K562 (cell line): ENCODE results near the gene TFAP2B. TPM values are rescaled to one million over a fixed set of nuclear protein-coding genes. Genes with fewer than 3 reads are reported as not detected.

Experiments used
- CTBP1 ChIP-seq: fragments of 450-650 bp; IDR thresholded peaks from 2 replicates; pipeline ENCODE4 v1.6.1; 2016; ENCODE audit warnings: borderline replicate concordance
- E2F6 ChIP-seq, 2 experiments: IDR thresholded peaks; 2 replicates each; pipeline ENCODE4 v1.6.1; 2011; ENCODE audit warnings: borderline replicate concordance in 1 of 2, control low read depth in 1 of 2, low read depth in 1 of 2, low read length in 1 of 2, mild to moderate bottlenecking in 1 of 2, mixed read lengths in 1 of 2, moderate library complexity in 1 of 2; ENCODE audit not compliant: insufficient read depth in 1 of 2, insufficient read length in 1 of 2, poor library complexity in 1 of 2, severe bottlenecking in 1 of 2; ENCODE audit errors: extremely low read depth in 1 of 2
- FOXM1 ChIP-seq, 2 experiments: fragments of 450-650 bp in 1 of 2; sonication (generic) in 1 of 2; formaldehyde crosslinking in 1 of 2; IDR thresholded peaks; 2 replicates each; pipeline versions ENCODE4 v1.6.1 to v1.9.0; 2017 to 2022; ENCODE audit warnings: low read depth in 2 of 2, mild to moderate bottlenecking in 2 of 2, missing genetic modification reagents in 1 of 2, moderate library complexity in 1 of 2
- KAT8 ChIP-seq: fragments of 450-650 bp; IDR thresholded peaks from 2 replicates; pipeline ENCODE4 v1.6.1; 2016; ENCODE audit warnings: low read depth, mild to moderate bottlenecking
- KHSRP ChIP-seq: fragments of 450-650 bp; IDR thresholded peaks from 2 replicates; pipeline ENCODE4 v1.6.1; 2017
- NCOA4 ChIP-seq: fragments of 450-650 bp; IDR thresholded peaks from 2 replicates; pipeline ENCODE4 v1.6.1; 2018; ENCODE audit warnings: mild to moderate bottlenecking; ENCODE audit not compliant: partially characterized antibody
- PML ChIP-seq: IDR thresholded peaks from 2 replicates; pipeline ENCODE4 v1.6.1; 2012; ENCODE audit warnings: low read length, inconsistent platforms
- POLR3A ChIP-seq: IDR thresholded peaks from 2 replicates; pipeline ENCODE4 v1.6.1; 2011; ENCODE audit warnings: borderline replicate concordance, mild to moderate bottlenecking, moderate library complexity; ENCODE audit not compliant: insufficient read length, insufficient read depth; ENCODE audit errors: extremely low read depth
- SIN3B ChIP-seq: fragments of 450-650 bp; IDR thresholded peaks from 2 replicates; pipeline ENCODE4 v1.6.1; 2017; ENCODE audit warnings: low read depth, mild to moderate bottlenecking, moderate library complexity
- TEAD2 ChIP-seq: fragments of 450-650 bp; IDR thresholded peaks from 2 replicates; pipeline ENCODE4 v1.6.1; 2016; ENCODE audit warnings: missing genetic modification characterization, control low read depth, missing compliant biosample characterization
- ZBTB34 ChIP-seq: fragments of 250-450 bp; sonication (Bioruptor Pico); IDR thresholded peaks from 2 replicates; pipeline ENCODE4 v1.8.0; 2021; ENCODE audit warnings: mild to moderate bottlenecking, moderate library complexity
- polyA plus RNA-seq, 8 experiments: library from polyadenylated mRNA; depleted of rRNA in 4 of 8; stranded (reverse) in 5 of 8; unstranded in 3 of 8; fragments of >200 nt; fragmentation: Nextera tagmentation in 2 of 8; fragmentation: Illumina TruSeq in 1 of 8; extraction: Ambion mirVana in 2 of 8; extraction: Trizol in 1 of 8; gene quantifications; 2 replicates each; pipeline versions ENCODE4 v1.2.1 to v1.2.3, GENCODE V29; 2011 to 2014; ENCODE audit warnings: inconsistent platforms in 1 of 8, missing spikeins in 1 of 8
- total RNA-seq, 7 experiments: library from RNA; depleted of rRNA in 6 of 7; stranded (reverse); fragments of >200 nt in 6 of 7; fragmentation: Illumina TruSeq in 2 of 7; extraction: Trizol in 2 of 7; gene quantifications; 2 replicates each; pipeline versions ENCODE4 v1.2.1 to v1.2.3, GENCODE V29; 2011 to 2021; ENCODE audit warnings: low replicate concordance in 1 of 7
- TF ChIP-seq, protein P1 (sequence below): fragments of 450-650 bp; IDR thresholded peaks from 2 replicates; pipeline ENCODE4 v1.6.1; 2018; ENCODE audit warnings: mild to moderate bottlenecking, low read depth; ENCODE audit not compliant: partially characterized antibody
- TF ChIP-seq, protein P2 (sequence below): fragments of 250-450 bp; sonication (Bioruptor Pico); IDR thresholded peaks from 2 replicates; pipeline ENCODE4 v1.4.0; 2020

Gene TFAP2B
- total and polyA plus RNA-seq, 9 of the 15 experiments (the other 6 are each of a cell fraction or from before 2014, with no cell fraction given), result not detected

- TF ChIP-seq E2F6 (IDR thresholded peaks at IDR 0.05; ENCODE audit: borderline replicate concordance in 1 of 2, extremely low read depth in 1 of 2, insufficient read depth in 1 of 2, insufficient read length in 1 of 2, low read depth in 1 of 2, low read length in 1 of 2, poor library complexity in 1 of 2, severe bottlenecking in 1 of 2) (no peak), KHSRP (no peak), FOXM1 (IDR thresholded peaks at IDR 0.05; ENCODE audit: low read depth) (no peak), FOXM1 (CRISPR knock-in tag; IDR thresholded peaks at IDR 0.05; ENCODE audit: low read depth) (no peak), NCOA4 (no peak), CTBP1 (no peak), TEAD2 (no peak), KAT8 (no peak), POLR3A (no peak), ZBTB34 (no peak), SIN3B (no peak), PML (no peak)
- TF ChIP-seq, protein P1, sequence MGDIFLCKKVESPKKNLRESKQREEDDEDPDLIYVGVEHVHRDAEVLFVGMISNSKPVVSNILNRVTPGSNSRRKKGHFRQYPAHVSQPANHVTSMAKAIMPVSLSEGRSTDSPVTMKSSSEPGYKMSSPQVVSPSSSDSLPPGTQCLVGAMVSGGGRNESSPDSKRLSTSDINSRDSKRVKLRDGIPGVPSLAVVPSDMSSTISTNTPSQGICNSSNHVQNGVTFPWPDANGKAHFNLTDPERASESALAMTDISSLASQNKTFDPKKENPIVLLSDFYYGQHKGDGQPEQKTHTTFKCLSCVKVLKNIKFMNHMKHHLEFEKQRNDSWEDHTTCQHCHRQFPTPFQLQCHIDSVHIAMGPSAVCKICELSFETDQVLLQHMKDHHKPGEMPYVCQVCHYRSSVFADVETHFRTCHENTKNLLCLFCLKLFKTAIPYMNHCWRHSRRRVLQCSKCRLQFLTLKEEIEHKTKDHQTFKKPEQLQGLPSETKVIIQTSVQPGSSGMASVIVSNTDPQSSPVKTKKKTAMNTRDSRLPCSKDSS, result no peak
- TF ChIP-seq, protein P2, sequence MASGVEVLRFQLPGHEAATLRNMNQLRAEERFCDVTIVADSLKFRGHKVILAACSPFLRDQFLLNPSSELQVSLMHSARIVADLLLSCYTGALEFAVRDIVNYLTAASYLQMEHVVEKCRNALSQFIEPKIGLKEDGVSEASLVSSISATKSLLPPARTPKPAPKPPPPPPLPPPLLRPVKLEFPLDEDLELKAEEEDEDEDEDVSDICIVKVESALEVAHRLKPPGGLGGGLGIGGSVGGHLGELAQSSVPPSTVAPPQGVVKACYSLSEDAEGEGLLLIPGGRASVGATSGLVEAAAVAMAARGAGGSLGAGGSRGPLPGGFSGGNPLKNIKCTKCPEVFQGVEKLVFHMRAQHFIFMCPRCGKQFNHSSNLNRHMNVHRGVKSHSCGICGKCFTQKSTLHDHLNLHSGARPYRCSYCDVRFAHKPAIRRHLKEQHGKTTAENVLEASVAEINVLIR, result no peak
- TF ChIP-seq, all 486 proteins: peak for 0
Measured at GRCh38 chr6:50818020-50818419, 651 bp upstream of the TFAP2B start (continued).
